Measurements from ENCODE around the gene ETV5.

- TF ChIP-seq CTCF (IDR thresholded peaks at IDR 0.05): no peak
- no peak for TF ChIP-seq POLR2A (IDR thresholded peaks at IDR 0.05)
- TF ChIP-seq EP300 (IDR thresholded peaks at IDR 0.05): no peak
These were observed 44.0 kb upstream of the ETV5 start for GRCh38 chr3:186152889-186153292.

All from tibial nerve (tissue), 4 donors.